ENCODE data around the gene CCNO.

CCNO gene

GRCh38 chr5:55222985-55223811, 10.2 kb downstream of the CCNO start:
- DNase-seq (ENCODE audit: low read depth) = no peak

- DNase-seq (ENCODE audit: low read depth) = no peak
Observed at GRCh38 chr5:55222092-55222984, 11.1 kb downstream of the CCNO start.

GRCh38 chr5:55220433-55221185, 12.8 kb downstream of the CCNO start:
- DNase-seq (ENCODE audit: low read depth) = no peak

GRCh38 chr5:55219770-55220169, 13.6 kb downstream of the CCNO start:
- DNase-seq (ENCODE audit: low read depth) = no peak

GRCh38 chr5:55218967-55219366, 14.4 kb downstream of the CCNO start:
- no peak for DNase-seq (ENCODE audit: low read depth)

GRCh38 chr5:55211184-55211874, 22.1 kb downstream of the CCNO start:
- DNase-seq (ENCODE audit: low read depth) = no peak

- DNase-seq (ENCODE audit: low read depth) = no peak
Observed at GRCh38 chr5:55205001-55205400, 28.4 kb downstream of the CCNO start.

GRCh38 chr5:55191165-55191564, 42.2 kb downstream of the CCNO start:
- peak; percentile 44 for DNase-seq (ENCODE audit: low read depth)

- no peak for DNase-seq (ENCODE audit: low read depth)
Observed at GRCh38 chr5:55188656-55189540, 44.5 kb downstream of the CCNO start.

- peak; percentile 9 for DNase-seq (ENCODE audit: low read depth)
Observed at GRCh38 chr5:55187370-55187769, 46.0 kb downstream of the CCNO start.

Data from amniotic epithelial cell (primary cell).